ENCODE data around the gene EPB41L2. TPM values are rescaled to one million over a fixed set of nuclear protein-coding genes. Genes with fewer than 3 reads are reported as not detected.

Gene EPB41L2
- polyA plus RNA-seq = 5.9 and 7.5 TPM in 2 replicates

GRCh38 chr6:131063028-131063763, at the start of gene EPB41L2:
EPB41L2 (minus strand) TSS chr6:131063245; CDS start chr6:130956485, 106,760 bp downstream.

GRCh38 chr6:130827247-130828149, 235.5 kb downstream of the EPB41L2 start, which contains the start of gene SMLR1:
SMLR1 (plus strand) TSS chr6:130827406; CDS start chr6:130827414, 8 bp downstream.

Other genes with a start within 250 kb of the EPB41L2 start
- not detected in 2 replicates for gene SMLR1, start 235.8 kb downstream of the EPB41L2 start, polyA plus RNA-seq
- 138 and 140 TPM in 2 replicates for gene AKAP7, start 72.2 kb upstream of the EPB41L2 start, polyA plus RNA-seq